Fibroblast of lung (primary cell): ENCODE results near the gene ARHGEF11. TPM values are rescaled to one million over a fixed set of nuclear protein-coding genes. Genes with fewer than 3 reads are reported as not detected.

Experiments used
- DNase-seq, 2 donors: peaks; one replicate each; pipeline versions ENCODE4 v3.0.0 to v3.0.0-alpha.2; 2010; ENCODE audit warnings: low read depth in 2 of 2
- H2AFZ ChIP-seq: 2 replicates; pipeline ENCODE4 v1.5.1; 2012; ENCODE audit warnings: low read length, control low read depth, inconsistent platforms
- H3K27ac ChIP-seq: 2 replicates; pipeline ENCODE4 v1.5.1; 2011; ENCODE audit warnings: low read length, control low read depth; ENCODE audit not compliant: insufficient read depth
- H3K27me3 ChIP-seq: 2 replicates; pipeline ENCODE4 v1.5.1; 2011; ENCODE audit warnings: mild to moderate bottlenecking, low read length; ENCODE audit not compliant: control insufficient read depth, insufficient read depth
- H3K36me3 ChIP-seq: 2 replicates; pipeline ENCODE4 v1.5.1; 2011; ENCODE audit warnings: low read length; ENCODE audit not compliant: control insufficient read depth, insufficient read depth
- H3K4me1 ChIP-seq: 2 replicates; pipeline ENCODE4 v1.5.1; 2011; ENCODE audit warnings: low read length; ENCODE audit not compliant: control insufficient read depth, insufficient read depth; ENCODE audit errors: extremely low read depth
- H3K4me2 ChIP-seq: 2 replicates; pipeline ENCODE4 v1.5.1; 2011; ENCODE audit warnings: low read length, control low read depth; ENCODE audit not compliant: insufficient read depth; ENCODE audit errors: extremely low read depth
- H3K4me3 ChIP-seq, 4 experiments: fragments of 200-600 bp in 1 of 4; sonication (generic) in 1 of 4; replicated peaks in 1 of 4; 2 replicates each; pipeline ENCODE4 v1.5.1; 2011 to 2016; ENCODE audit warnings: low read length in 4 of 4, low read depth in 3 of 4, mild to moderate bottlenecking in 3 of 4, control low read depth in 2 of 4, inconsistent platforms in 1 of 4, mixed read lengths in 1 of 4; ENCODE audit not compliant: insufficient read depth in 1 of 4; ENCODE audit errors: control extremely low read depth in 1 of 4
- H3K79me2 ChIP-seq: 2 replicates; pipeline ENCODE4 v1.5.1; 2012; ENCODE audit warnings: mild to moderate bottlenecking, low read length, inconsistent platforms; ENCODE audit not compliant: control insufficient read depth, insufficient read depth
- H3K9ac ChIP-seq: 2 replicates; pipeline ENCODE4 v1.5.1; 2011; ENCODE audit warnings: mild to moderate bottlenecking, low read length, control low read depth; ENCODE audit not compliant: insufficient read depth
- H3K9me3 ChIP-seq: 2 replicates; pipeline ENCODE4 v1.5.1; 2012; ENCODE audit warnings: low read depth, low read length; ENCODE audit not compliant: control insufficient read depth, insufficient read depth
- H4K20me1 ChIP-seq: 2 replicates; pipeline ENCODE4 v1.5.1; 2011; ENCODE audit warnings: low read length; ENCODE audit not compliant: control insufficient read depth, insufficient read depth; ENCODE audit errors: extremely low read depth
- CTCF ChIP-seq, 2 donors: IDR thresholded peaks in 1 of 2; conservative IDR thresholded peaks in 1 of 2; 1 replicate in 1 of 2; 2 replicates in 1 of 2; pipeline ENCODE4 v1.5.1; 2011 to 2012; ENCODE audit warnings: low read length in 2 of 2, control low read depth in 1 of 2, inconsistent platforms in 1 of 2, low read depth in 1 of 2, mild to moderate bottlenecking in 1 of 2
- EZH2 ChIP-seq: IDR thresholded peaks from 2 replicates; pipeline ENCODE4 v1.5.1; 2012; ENCODE audit warnings: low read length, control low read depth, mild to moderate bottlenecking; ENCODE audit errors: missing control alignments
- polyA plus RNA-seq, 2 donors: library from polyadenylated mRNA; depleted of rRNA in 1 of 2; stranded (reverse) in 1 of 2; unstranded in 1 of 2; fragments of >200 nt; gene quantifications; 2 replicates each; pipeline ENCODE4 v1.2.1, GENCODE V29; 2011 to 2012; ENCODE audit warnings: missing spikeins in 1 of 2
- total RNA-seq: library from RNA; depleted of rRNA; stranded (reverse); fragments of >200 nt; gene quantifications from 2 replicates; pipeline ENCODE4 v1.2.1, GENCODE V29; 2014

ARHGEF11 gene
- total and polyA plus RNA-seq, 2 donors (not counting 1 experiment from before 2014, with no cell fraction given) = 12.8 to 29.1 TPM

- Histone ChIP-seq H3K4me2 (no peak overlapping the region), H3K79me2 (no peaks in the 10 kb centered on the region), H3K9ac (no peak overlapping the region), H4K20me1 (no peaks in the 10 kb centered on the region), H2AFZ (no peak overlapping the region), H3K36me3 (peaks cover 23% of the 10 kb centered on the region), H3K9me3 (no peaks in the 10 kb centered on the region), H3K4me3 (no peak overlapping the region), H3K27ac (no peak overlapping the region), H3K27me3 (no peaks in the 10 kb centered on the region), H3K4me1 (no peaks in the 10 kb centered on the region)
- DNase-seq = no peak
- TF ChIP-seq CTCF (conservative IDR thresholded peaks at IDR 0.05 in 1 of 2, IDR thresholded peaks at IDR 0.05 in 1 of 2; ENCODE audit: low read depth in 1 of 2, low read length in 2 of 2) (no peak), EZH2 (no peak)
Observed at GRCh38 chr1:156941675-156942074, 103.9 kb downstream of the ARHGEF11 start.

- Histone ChIP-seq H3K27me3 (no peaks in the 10 kb centered on the region), H3K36me3 (peaks cover 24% of the 10 kb centered on the region), H3K4me2 (no peak overlapping the region), H3K4me3 (no peak overlapping the region), H3K79me2 (no peaks in the 10 kb centered on the region), H4K20me1 (no peaks in the 10 kb centered on the region), H3K9ac (no peak overlapping the region), H3K27ac (no peak overlapping the region), H2AFZ (no peak overlapping the region), H3K9me3 (no peaks in the 10 kb centered on the region), H3K4me1 (no peaks in the 10 kb centered on the region)
- TF ChIP-seq EZH2 = no peak
- no peak for TF ChIP-seq CTCF (conservative IDR thresholded peaks at IDR 0.05 in 1 of 2, IDR thresholded peaks at IDR 0.05 in 1 of 2; ENCODE audit: low read depth in 1 of 2, low read length in 2 of 2)
- no peak for DNase-seq
Observed at GRCh38 chr1:156939786-156940334, 105.7 kb downstream of the ARHGEF11 start.

DNA sequence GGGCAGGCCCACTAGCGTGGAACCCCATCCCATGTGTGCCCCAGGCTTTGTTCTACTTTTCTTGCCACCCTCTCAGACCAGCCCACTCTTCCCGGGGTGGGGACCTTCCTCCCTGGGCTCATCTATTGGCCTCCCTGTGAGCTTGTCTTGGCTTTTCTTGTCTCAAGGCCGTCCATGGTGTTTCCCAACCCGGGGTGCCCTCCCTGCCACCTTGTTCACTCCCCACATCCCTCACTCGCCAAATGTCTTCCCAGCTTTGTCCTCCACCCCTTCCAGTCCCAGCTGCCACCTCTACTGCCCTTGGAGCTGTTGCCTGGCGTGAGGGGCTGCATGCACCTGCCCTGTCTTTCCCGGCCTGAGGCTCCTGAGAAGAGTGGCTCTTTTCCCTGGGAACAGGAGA, 106.7 kb downstream of the ARHGEF11 start:
- no peaks in the 10 kb centered on the region for H4K20me1 ChIP-seq
- TF ChIP-seq CTCF (conservative IDR thresholded peaks at IDR 0.05 in 1 of 2, IDR thresholded peaks at IDR 0.05 in 1 of 2; ENCODE audit: low read depth in 1 of 2, low read length in 2 of 2) (no peak), EZH2 (no peak)
- no peaks in the 10 kb centered on the region for H3K79me2 ChIP-seq
- DNase-seq = no peak
- no peak overlapping the region for H3K4me2 ChIP-seq
- no peak overlapping the region for H3K9ac ChIP-seq
- no peaks in the 10 kb centered on the region for H3K27me3 ChIP-seq
- no peak overlapping the region for H3K4me3 ChIP-seq
- H3K9me3 ChIP-seq = no peaks in the 10 kb centered on the region
- H3K36me3 ChIP-seq = peaks cover 19% of the 10 kb centered on the region
- H3K4me1 ChIP-seq = no peaks in the 10 kb centered on the region
- H2AFZ ChIP-seq = no peak overlapping the region
- H3K27ac ChIP-seq = no peak overlapping the region
